Spleen (tissue), 11 donors: ENCODE data around the gene PA2G4. TPM values are rescaled to one million over a fixed set of nuclear protein-coding genes. Genes with fewer than 3 reads are reported as not detected.
A peak's percentile ranks its signal among the peaks of the same experiment; 100 is the strongest.

Source experiments
- DNase-seq: peaks from one replicate; pipeline ENCODE4 v3.0.0-alpha.2; 2020
- H3K27ac ChIP-seq, 8 donors: fragments of 200-600 bp; sonication (generic) in 7 of 8; 1 replicate in 4 of 8; 2 replicates in 4 of 8; pipeline versions ENCODE4 v1.5.0 to v1.8.0; 2016 to 2021; ENCODE audit warnings: inconsistent platforms in 4 of 8, mild to moderate bottlenecking in 4 of 8, moderate library complexity in 1 of 8
- H3K27me3 ChIP-seq, 7 donors: fragments of 200-600 bp; sonication (generic) in 6 of 7; replicated peaks in 1 of 7; 1 replicate in 4 of 7; 2 replicates in 3 of 7; pipeline versions ENCODE4 v1.5.0 to v1.8.0; 2016 to 2021; ENCODE audit warnings: inconsistent platforms in 3 of 7, mild to moderate bottlenecking in 1 of 7
- H3K36me3 ChIP-seq, 6 donors: fragments of 200-600 bp; sonication (generic) in 5 of 6; 1 replicate in 4 of 6; 2 replicates in 2 of 6; pipeline versions ENCODE4 v1.5.0 to v1.8.0; 2016 to 2021; ENCODE audit warnings: inconsistent platforms in 2 of 6
- H3K4me1 ChIP-seq, 6 donors: fragments of 200-600 bp; sonication (generic) in 5 of 6; 1 replicate in 3 of 6; 2 replicates in 3 of 6; pipeline versions ENCODE4 v1.5.0 to v1.8.0; 2016 to 2021; ENCODE audit warnings: inconsistent platforms in 3 of 6
- H3K4me3 ChIP-seq, 8 donors: fragments of 200-600 bp; sonication (generic) in 7 of 8; 1 replicate in 4 of 8; 2 replicates in 4 of 8; pipeline versions ENCODE4 v1.5.0 to v1.8.0; 2016 to 2021; ENCODE audit warnings: inconsistent platforms in 4 of 8, mild to moderate bottlenecking in 4 of 8, moderate library complexity in 2 of 8
- H3K9me3 ChIP-seq, 8 donors: fragments of 200-600 bp; sonication (generic) in 7 of 8; 1 replicate in 4 of 8; 2 replicates in 4 of 8; pipeline versions ENCODE4 v1.5.0 to v1.8.0; 2016 to 2021; ENCODE audit warnings: inconsistent platforms in 4 of 8
- CTCF ChIP-seq, 11 experiments: fragments of 200-600 bp in 7 of 11; fragments of 450-650 bp in 4 of 11; sonication (generic) in 4 of 11; IDR thresholded peaks in 8 of 11; conservative IDR thresholded peaks in 3 of 11; 1 replicate in 7 of 11; 2 replicates in 4 of 11; pipeline versions ENCODE4 v1.4.0 to v1.8.0; 2016 to 2021; ENCODE audit warnings: antibody characterized with exemption in 11 of 11, inconsistent platforms in 4 of 11, mild to moderate bottlenecking in 1 of 11
- POLR2A ChIP-seq, 3 donors: fragments of 450-650 bp; IDR thresholded peaks; one replicate each; pipeline ENCODE4 v1.5.1; 2017; ENCODE audit warnings: antibody characterized with exemption in 3 of 3, mild to moderate bottlenecking in 1 of 3
- POLR2AphosphoS5 ChIP-seq, 3 donors: sonication (generic); formaldehyde crosslinking; IDR thresholded peaks; one replicate each; pipeline ENCODE4 v1.5.1; 2017; ENCODE audit warnings: antibody characterized with exemption in 3 of 3
- WGBS, 5 donors: extraction: QIAGEN DNeasy Blood & Tissue Kit in 3 of 5; methylation state at CpG; one replicate each; pipeline versions ENCODE4 v1.1.5 to v1.1.7; 2013 to 2018; 5-methylcytosine and 5-hydroxymethylcytosine counted together
- intact Hi-C: fragments of 100-400 bp; cut with DNase I; formaldehyde crosslinking; loops from one replicate; pipeline ENCODE4 v1.15.0; 2023; ENCODE audit warnings: low total_unique reads
- polyA plus RNA-seq, 3 donors: library from polyadenylated mRNA; stranded (reverse); fragments of 200-250 nt; gene quantifications; one replicate each; pipeline ENCODE4 v1.2.1, GENCODE V29; 2013
- total RNA-seq, 7 donors: library from RNA; depleted of rRNA in 3 of 7; stranded (reverse); fragments of >200 nt in 3 of 7; fragmentation: NEBNext Ultra II Directional in 4 of 7; extraction: Animal tissue kit (Norgen Biotek cat#: 25700) in 4 of 7; gene quantifications; one replicate each; pipeline versions ENCODE4 v1.1.0 to v1.2.1, GENCODE V29; 2016 to 2021
- donor health status: healthy with polysubstance abuse.
- donor health status: DM: no; HTN: no; CAD: no; lungs with moderate emphysema.
- donor health status: DM: no; HTN: no; CAD: no.
- donor health status: Bipolar disorder and iron deficiency.
- donor health status: healthy.
- donor health status: DM: no; HTN: no; CAD: no.
- donor health status: DM: yes; HTN: yes; CAD: no.

PA2G4 gene
- total and polyA plus RNA-seq, 10 donors: 52.8 to 92.8 (median 73.4) TPM

DNA sequence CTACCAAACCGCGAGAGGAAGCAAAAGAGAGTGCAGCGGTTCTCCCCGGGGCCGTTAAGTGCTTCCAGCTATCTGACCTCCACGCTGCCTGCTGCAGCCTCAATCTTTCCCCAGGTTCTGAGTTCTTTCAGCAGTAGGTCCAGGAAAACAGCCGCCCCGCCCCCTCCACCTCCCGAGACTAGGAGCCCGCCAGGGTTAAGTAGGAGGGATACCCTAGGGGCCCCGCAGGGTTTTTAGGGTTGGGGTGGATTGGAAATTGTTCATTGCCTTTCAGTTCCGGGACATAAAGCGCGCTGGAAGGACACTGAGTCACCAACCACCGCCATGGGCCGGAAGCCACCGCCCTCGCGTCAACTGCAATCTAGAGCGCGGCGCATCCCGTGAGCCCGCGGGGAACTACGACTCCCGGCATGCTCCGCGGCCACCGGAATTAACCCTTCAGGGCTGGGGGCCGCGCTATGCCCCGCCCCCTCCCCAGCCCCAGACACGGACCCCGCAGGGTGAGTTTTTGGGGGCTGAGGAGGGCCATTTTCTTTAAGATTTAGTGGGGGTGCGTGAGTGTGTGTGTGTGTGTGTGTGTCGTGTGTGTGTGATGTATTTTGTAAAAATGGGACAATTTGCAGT, 47.9 kb downstream of the PA2G4 start, which contains the start of gene MYL6B:
Gene MYL6B, plus strand, starts transcription at position 456 of the 624 bp plus-strand sequence. CDS start 1,332 bp downstream, outside the sequence.
- Histone ChIP-seq H3K4me1 (peaks cover 12 to 61% (median 43%) of the 10 kb centered on the region in 6 donors), H3K4me3 (peak within 1 kb of the TSS; percentile 52 to 86 (median 59)), H3K36me3 (peaks cover 0 to 8% (median 0%) of the 10 kb centered on the region in 6 donors), H3K9me3 (no peaks in the 10 kb centered on the region), H3K27ac (peak within 1 kb of the TSS; percentile 96 to 98 (median 98)), H3K27me3 (no peaks in the 10 kb centered on the region)
- TF ChIP-seq POLR2AphosphoS5 (IDR thresholded peaks at IDR 0.05): peak; percentile 95 to 97 (median 95)
- peak in 1 of 3 donors; percentile 50 for TF ChIP-seq POLR2A (IDR thresholded peaks at IDR 0.05)
- TF ChIP-seq CTCF (IDR thresholded peaks at IDR 0.05 in 8 of 11, conservative IDR thresholded peaks at IDR 0.05 in 3 of 11): no peak
- WGBS, 5 donors: 0 to 1% (median 1%) methylated on average over 23 to 37 of the region's 37 CpGs
- intact Hi-C loops: no loop called here
- peak; percentile 98 for DNase-seq

GRCh38 chr12:56152756-56153677, 48.7 kb downstream of the PA2G4 start:
- Histone ChIP-seq H3K27ac (peak overlapping the region in 7 of 8 donors; percentile 97 to 98 (median 98)), H3K9me3 (no peaks in the 10 kb centered on the region), H3K4me3 (peak overlapping the region; percentile 52 to 86 (median 59)), H3K36me3 (peaks cover 0 to 8% (median 0%) of the 10 kb centered on the region in 6 donors), H3K4me1 (peaks cover 12 to 59% (median 43%) of the 10 kb centered on the region in 6 donors), H3K27me3 (no peaks in the 10 kb centered on the region)
- no peak for DNase-seq
- WGBS, 5 donors: 7 to 24% (median 15%) methylated on average over 8 of the region's 8 CpGs
- TF ChIP-seq POLR2AphosphoS5 (IDR thresholded peaks at IDR 0.05) (no peak), CTCF (IDR thresholded peaks at IDR 0.05 in 8 of 11, conservative IDR thresholded peaks at IDR 0.05 in 3 of 11) (no peak), POLR2A (IDR thresholded peaks at IDR 0.05) (no peak)
- intact Hi-C loops: no loop called here

DNA sequence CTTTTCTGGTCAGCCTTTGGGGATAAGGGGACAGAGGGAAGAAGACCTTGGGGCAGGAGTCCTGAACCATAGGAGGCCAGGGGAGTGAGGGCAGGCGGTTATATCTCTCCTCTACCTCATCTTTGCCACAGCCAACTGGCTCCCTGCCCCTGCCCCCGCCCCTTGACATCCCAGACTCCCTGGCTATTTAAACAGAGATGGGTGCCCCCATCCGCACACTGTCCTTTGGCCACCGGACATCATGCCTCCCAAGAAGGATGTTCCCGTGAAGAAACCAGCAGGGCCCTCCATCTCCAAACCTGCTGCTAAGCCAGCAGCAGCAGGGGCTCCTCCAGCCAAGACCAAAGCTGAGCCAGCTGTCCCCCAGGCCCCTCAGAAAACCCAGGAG, 49.3 kb downstream of the PA2G4 start:
- intact Hi-C loops: no loop called here
- peak overlapping the region in 1 of 8 donors; percentile 98 for H3K27ac ChIP-seq
- no peak for TF ChIP-seq POLR2AphosphoS5 (IDR thresholded peaks at IDR 0.05)
- no peak for TF ChIP-seq POLR2A (IDR thresholded peaks at IDR 0.05)
- TF ChIP-seq CTCF (IDR thresholded peaks at IDR 0.05 in 8 of 11, conservative IDR thresholded peaks at IDR 0.05 in 3 of 11): no peak
- peaks cover 12 to 59% (median 43%) of the 10 kb centered on the region in 6 donors for H3K4me1 ChIP-seq
- no peaks in the 10 kb centered on the region for H3K9me3 ChIP-seq
- 85 to 99% (median 92%) methylated on average over 5 of the region's 5 CpGs for WGBS, 5 donors
- no peaks in the 10 kb centered on the region for H3K27me3 ChIP-seq
- H3K4me3 ChIP-seq: no peak overlapping the region
- DNase-seq: no peak
- H3K36me3 ChIP-seq: peaks cover 0 to 8% (median 0%) of the 10 kb centered on the region in 6 donors
